AG04450 (cell line): ENCODE results near the gene JDP2. TPM values are rescaled to one million over a fixed set of nuclear protein-coding genes. Genes with fewer than 3 reads are reported as not detected.

Source experiments
- CTCF ChIA-PET: fragments of 300-600, 350-600 bp; formaldehyde crosslinking; extraction: SDS; loops from one replicate; lab custom pipeline; 2022; ENCODE audit warnings: antibody characterized with exemption, inconsistent platforms; lab: Charles Lee
- POLR2A ChIA-PET: fragments of 350-600 bp; formaldehyde crosslinking; extraction: SDS; loops from one replicate; lab custom pipeline; 2021; ENCODE audit warnings: antibody characterized with exemption, inconsistent platforms; lab: Yijun Ruan, JAX
- DNase-seq: peaks from one replicate; pipeline ENCODE4 v3.0.0-alpha.2; 2011; ENCODE audit warnings: low read depth, low spot score
- H3K27ac ChIP-seq: one replicate; pipeline ENCODE4 v1.5.1; 2012; ENCODE audit warnings: low read depth, low read length, control low read depth
- H3K27me3 ChIP-seq: one replicate; pipeline ENCODE4 v1.6.0; 2012; ENCODE audit warnings: low read length; ENCODE audit not compliant: control insufficient read depth, insufficient read depth
- H3K4me3 ChIP-seq: 2 replicates; pipeline ENCODE4 v1.5.1; 2011; ENCODE audit warnings: mild to moderate bottlenecking, low read depth, low read length, control low read depth
- H3K9me3 ChIP-seq: 2 replicates; pipeline ENCODE4 v1.5.1; 2012; ENCODE audit warnings: low read length; ENCODE audit not compliant: control insufficient read depth, insufficient read depth
- CTCF ChIP-seq: IDR thresholded peaks from 2 replicates; pipeline ENCODE4 v1.5.1; 2011; ENCODE audit warnings: low read depth, low read length, control low read depth, inconsistent platforms
- polyA plus RNA-seq: library from polyadenylated mRNA; depleted of rRNA; stranded (reverse); fragments of >200 nt; gene quantifications from 2 replicates; pipeline ENCODE4 v1.2.3, GENCODE V29; 2011

JDP2 gene
- polyA plus RNA-seq, 1 experiment: 49.1 TPM

- no peak for TF ChIP-seq CTCF
- ChIA-PET POLR2A (interaction anchor here (0.6 kb wide), 1 partner anchor 20 kb away, joined by 5 read pairs; no protein-coding TSS in a partner anchor), CTCF (interaction anchor here (0.9 to 2.1 kb wide), 2 partner anchors 65 to 188 kb away, joined by 4 to 9 read pairs; no protein-coding TSS in a partner anchor)
- DNase-seq: no peak
- Histone ChIP-seq H3K27ac (no peak overlapping the region), H3K9me3 (no peaks in the 10 kb centered on the region), H3K4me3 (no peak overlapping the region), H3K27me3 (peaks cover 6% of the 10 kb centered on the region)
Measured at GRCh38 chr14:75495882-75496281, 68.1 kb downstream of the JDP2 start.

- DNase-seq: no peak
- no peak for TF ChIP-seq CTCF
- H3K9me3 ChIP-seq: no peaks in the 10 kb centered on the region
- H3K4me3 ChIP-seq: no peak overlapping the region
- peaks cover 6% of the 10 kb centered on the region for H3K27me3 ChIP-seq
- CTCF ChIA-PET: interaction anchor here (1.0 kb wide), 1 partner anchor 8 kb away, joined by 3 read pairs; no protein-coding TSS in a partner anchor
- no peak overlapping the region for H3K27ac ChIP-seq
- POLR2A ChIA-PET: no interaction called here
Measured at GRCh38 chr14:75496755-75497154, 68.9 kb downstream of the JDP2 start.

- no peak for DNase-seq
- TF ChIP-seq CTCF: no peak
- no peak overlapping the region for H3K4me3 ChIP-seq
- ChIA-PET POLR2A (no interaction called here), CTCF (interaction anchor here (1.0 kb wide), 1 partner anchor 8 kb away, joined by 3 read pairs; no protein-coding TSS in a partner anchor)
- H3K27me3 ChIP-seq: peaks cover 6% of the 10 kb centered on the region
- no peaks in the 10 kb centered on the region for H3K9me3 ChIP-seq
- no peak overlapping the region for H3K27ac ChIP-seq
Measured at GRCh38 chr14:75497191-75497590, 69.4 kb downstream of the JDP2 start.

GRCh38 chr14:75497701-75498100 is 69.9 kb downstream of the JDP2 start:
- DNase-seq: no peak
- H3K4me3 ChIP-seq: no peak overlapping the region
- ChIA-PET CTCF (interaction anchor here (0.6 to 1.9 kb wide), 3 partner anchors 9 to 129 kb away, joined by 3 to 12 read pairs (median 3); no protein-coding TSS in a partner anchor), POLR2A (no interaction called here)
- TF ChIP-seq CTCF: no peak
- peaks cover 6% of the 10 kb centered on the region for H3K27me3 ChIP-seq
- no peak overlapping the region for H3K27ac ChIP-seq
- no peaks in the 10 kb centered on the region for H3K9me3 ChIP-seq

GRCh38 chr14:75499084-75499875 is 71.5 kb downstream of the JDP2 start:
- ChIA-PET POLR2A (no interaction called here), CTCF (interaction anchor here (1.9 kb wide), 1 partner anchor 10 kb away, joined by 12 read pairs; no protein-coding TSS in a partner anchor)
- H3K4me3 ChIP-seq: no peak overlapping the region
- H3K9me3 ChIP-seq: no peaks in the 10 kb centered on the region
- peaks cover 6% of the 10 kb centered on the region for H3K27me3 ChIP-seq
- DNase-seq: no peak
- no peak for TF ChIP-seq CTCF
- no peak overlapping the region for H3K27ac ChIP-seq
